ENCODE results near the gene GLS. TPM values are rescaled to one million over a fixed set of nuclear protein-coding genes. Genes with fewer than 3 reads are reported as not detected.

Gene GLS
- total RNA-seq, 1 experiment from 2014 or later = 97.4 TPM

- TF ChIP-seq REST (IDR thresholded peaks at IDR 0.05; ENCODE audit: low read depth) = no peak
Observed at GRCh38 chr2:190881598-190882410, 1.2 kb downstream of the GLS start (continued).

GRCh38 chr2:190882411-190882766 is 1.8 kb downstream of the GLS start:
- Histone ChIP-seq H3K4me2 (ENCODE audit: low read length) (peak overlapping the region; percentile 99), H3K4me1 (ENCODE audit: control insufficient read depth in 1 of 2, insufficient read depth in 2 of 2, low read length in 2 of 2) (peaks cover 17 to 21% of the 10 kb centered on the region in 2 experiments), H2AFZ (ENCODE audit: low read depth, low read length, poor library complexity, severe bottlenecking) (no peak overlapping the region), H3K36me3 (ENCODE audit: control insufficient read depth in 1 of 2, insufficient read depth in 2 of 2, low read length in 2 of 2) (0 out of 4 replicates have a peak, but pooled peaks cover 0 to 9% of the 10 kb centered on the region in 2 experiments), H4K20me1 (ENCODE audit: insufficient read depth) (peaks cover 16% of the 10 kb centered on the region; the same call in 1 of the 2 replicates), H3K4me3 (replicated peaks in 1 of 2; ENCODE audit: low read depth in 1 of 2, low read length in 2 of 2) (peak overlapping the region; percentile 77 to 79), H3K27me3 (ENCODE audit: insufficient read depth, low read length) (no peaks in the 10 kb centered on the region), H3K79me2 (ENCODE audit: insufficient read depth, low read length) (peaks cover 63% of the 10 kb centered on the region), H3K9me3 (ENCODE audit: control insufficient read depth in 1 of 2, insufficient read depth in 1 of 2, low read depth in 1 of 2, low read length in 2 of 2) (no peaks in the 10 kb centered on the region), H3K27ac (ENCODE audit: low read depth, low read length) (peak overlapping the region; percentile 86; the same call in 1 of the 2 replicates), H3K9ac (ENCODE audit: low read length) (peak overlapping the region; percentile 82), H3K9me2 (ENCODE audit: insufficient read depth) (no peaks in the 10 kb centered on the region)
- ATAC-seq = no peak
- BruUV-seq (replicated peaks) = TSS peak; percentile 51
- RAD21 ChIA-PET (ENCODE audit: low non-redundant PET in 1 of 2, low total read pairs in 2 of 2, uncharacterized antibody in 2 of 2, unreplicated experiment in 2 of 2) = no interaction called here
- TF ChIP-seq ATF3 (IDR thresholded peaks at IDR 0.05) (no peak), ZNF274 (IDR thresholded peaks at IDR 0.05; ENCODE audit: low read depth, low read length) (no peak), YY1 (IDR thresholded peaks at IDR 0.05; ENCODE audit: extremely low read depth, insufficient replicate concordance, low read depth, low read length) (no peak), SP1 (IDR thresholded peaks at IDR 0.05; ENCODE audit: low read depth) (no peak), EZH2 (IDR thresholded peaks at IDR 0.05) (no peak), CTCF (IDR thresholded peaks at IDR 0.05 in 2 of 3, conservative IDR thresholded peaks at IDR 0.05 in 1 of 3; ENCODE audit: borderline replicate concordance in 1 of 3, insufficient read depth in 1 of 3, low read depth in 2 of 3, low read length in 2 of 3) (no peak), EGR1 (IDR thresholded peaks at IDR 0.05; ENCODE audit: low read depth) (no peak), SIN3A (IDR thresholded peaks at IDR 0.05; ENCODE audit: low read depth) (no peak), TCF7L2 (IDR thresholded peaks at IDR 0.05; ENCODE audit: borderline replicate concordance, extremely low read depth, insufficient read depth, insufficient read length) (no peak), JUND (IDR thresholded peaks at IDR 0.05) (no peak), ELF1 (IDR thresholded peaks at IDR 0.05; ENCODE audit: borderline replicate concordance, low read depth) (no peak), EZH2phosphoT487 (IDR thresholded peaks at IDR 0.05; ENCODE audit: borderline replicate concordance) (no peak)
- POLR2A ChIA-PET = interaction anchor here (1.1 to 1.3 kb wide), 4 partner anchors 11 to 44 kb away, joined by 3 to 8 read pairs (median 4); no protein-coding TSS in a partner anchor
- intact Hi-C loops (cut with micrococcal nuclease) = loop anchor here (5.0 to 10.0 kb wide), 2 partner anchors 40 to 98 kb away; no protein-coding TSS in a partner anchor
- DNase-seq (ENCODE audit: low read depth, low spot score) = no peak
- CTCF ChIA-PET = no interaction called here

Measured in HCT116 (cell line).